Endothelial cell of umbilical vein (primary cell): ENCODE results near the gene MAP6. TPM values are rescaled to one million over a fixed set of nuclear protein-coding genes. Genes with fewer than 3 reads are reported as not detected.

Source experiments
- BruUV-seq: library from RNA; stranded (reverse); fragments of 400-500 nt; replicated peaks from 2 replicates; lab custom pipeline; 2021; lab: Mats Ljungman, UMichigan
- CTCF ChIA-PET: fragments of 300-600, 350-600 bp; sonication (Branson Sonifier 250); formaldehyde crosslinking; loops from one replicate; lab custom pipeline; 2021; ENCODE audit warnings: antibody characterized with exemption, inconsistent platforms; lab: Charles Lee
- POLR2A ChIA-PET: fragments of 300-600, 350-600 bp; sonication (Branson Sonifier 250); formaldehyde crosslinking; loops from one replicate; lab custom pipeline; 2021; ENCODE audit warnings: antibody characterized with exemption, inconsistent platforms; lab: Charles Lee
- DNase-seq: peaks from one replicate; pipeline ENCODE4 v3.0.0-alpha.2; 2011; ENCODE audit warnings: low read depth, low spot score
- FAIRE-seq: peaks from 2 replicates; lab custom pipeline; 2011; peaks lifted over from hg19 to GRCh38; lab: Jason Lieb, UNC
- H2AFZ ChIP-seq: 2 replicates; pipeline ENCODE4 v1.6.0; 2012; ENCODE audit warnings: low read depth, low read length, control low read depth, inconsistent platforms
- H3K27ac ChIP-seq: 2 replicates; pipeline ENCODE4 v1.5.1; 2011; ENCODE audit warnings: low read depth, mild to moderate bottlenecking, control low read depth, low read length, moderate library complexity; ENCODE audit not compliant: insufficient read depth
- H3K27me3 ChIP-seq, 2 experiments: 2 replicates each; pipeline versions ENCODE4 v1.6.0 to v1.6.1; 2011; ENCODE audit warnings: low read length in 2 of 2, mixed read lengths in 1 of 2; ENCODE audit not compliant: control insufficient read depth in 2 of 2, insufficient read depth in 2 of 2
- H3K36me3 ChIP-seq, 2 experiments: 2 replicates in 1 of 2; 3 replicates in 1 of 2; pipeline ENCODE4 v1.5.1; 2011; ENCODE audit warnings: low read length in 2 of 2, mild to moderate bottlenecking in 1 of 2, moderate library complexity in 1 of 2; ENCODE audit not compliant: control insufficient read depth in 2 of 2, insufficient read depth in 2 of 2; ENCODE audit errors: extremely low read depth in 1 of 2
- H3K4me1 ChIP-seq: 3 replicates; pipeline ENCODE4 v1.5.1; 2011; ENCODE audit warnings: mild to moderate bottlenecking, low read length; ENCODE audit not compliant: control insufficient read depth, insufficient read depth; ENCODE audit errors: extremely low read depth
- H3K4me2 ChIP-seq: 2 replicates; pipeline ENCODE4 v1.6.1; 2011; ENCODE audit warnings: low read length, control low read depth, mixed read lengths; ENCODE audit not compliant: insufficient read depth
- H3K4me3 ChIP-seq, 3 experiments: fragments of 200-600 bp in 1 of 3; sonication (generic), shearing (Covaris generic) in 1 of 3; replicated peaks in 1 of 3; 2 replicates each; pipeline ENCODE4 v1.5.1; 2011 to 2016; ENCODE audit warnings: control low read depth in 3 of 3, low read length in 3 of 3, mild to moderate bottlenecking in 2 of 3, inconsistent platforms in 1 of 3, low read depth in 1 of 3, moderate library complexity in 1 of 3; ENCODE audit not compliant: insufficient read depth in 1 of 3
- H3K79me2 ChIP-seq: 2 replicates; pipeline ENCODE4 v1.6.0; 2012; ENCODE audit warnings: low read length, inconsistent platforms; ENCODE audit not compliant: control insufficient read depth, insufficient read depth
- H3K9ac ChIP-seq: replicated peaks from 2 replicates; pipeline ENCODE3; 2011; ENCODE audit warnings: low read length, control low read depth; ENCODE audit not compliant: insufficient read depth; ENCODE audit errors: extremely low read depth
- H3K9me1 ChIP-seq: replicated peaks from 3 replicates; pipeline ENCODE4 v1.6.0; 2011; ENCODE audit warnings: mild to moderate bottlenecking, low read length; ENCODE audit not compliant: control insufficient read depth, insufficient read depth; ENCODE audit errors: extremely low read depth
- H3K9me3 ChIP-seq: replicated peaks from 2 replicates; pipeline ENCODE4 v1.5.1; 2012; ENCODE audit warnings: low read length, inconsistent platforms; ENCODE audit not compliant: control insufficient read depth, insufficient read depth
- H4K20me1 ChIP-seq: replicated peaks from 2 replicates; pipeline ENCODE3; 2011; ENCODE audit warnings: mild to moderate bottlenecking, low read length; ENCODE audit not compliant: control insufficient read depth, insufficient read depth; ENCODE audit errors: extremely low read depth
- CTCF ChIP-seq, 2 donors: IDR thresholded peaks; 1 replicate in 1 of 2; 2 replicates in 1 of 2; pipeline ENCODE4 v1.5.1; 2011; ENCODE audit warnings: low read length in 2 of 2, mild to moderate bottlenecking in 2 of 2, moderate library complexity in 2 of 2, control low read depth in 1 of 2, inconsistent platforms in 1 of 2, low read depth in 1 of 2; ENCODE audit not compliant: insufficient read depth in 1 of 2; ENCODE audit errors: extremely low read depth in 1 of 2
- EZH2 ChIP-seq: IDR thresholded peaks from 2 replicates; pipeline ENCODE4 v1.6.1; 2012; ENCODE audit warnings: borderline replicate concordance, low read depth, mild to moderate bottlenecking, moderate library complexity, low read length, inconsistent platforms; ENCODE audit not compliant: severe bottlenecking
- FOS ChIP-seq: IDR thresholded peaks from 2 replicates; pipeline ENCODE4 v1.6.1; 2011; ENCODE audit warnings: mild to moderate bottlenecking, low read length, moderate library complexity, borderline replicate concordance; ENCODE audit not compliant: insufficient read depth
- GATA2 ChIP-seq: IDR thresholded peaks from 2 replicates; pipeline ENCODE4 v1.7.0; 2011; ENCODE audit warnings: low read depth, mild to moderate bottlenecking, moderate library complexity, mixed read lengths, low read length; ENCODE audit not compliant: insufficient read length, insufficient read depth
- JUN ChIP-seq: IDR thresholded peaks from 2 replicates; pipeline ENCODE4 v1.6.1; 2011; ENCODE audit warnings: borderline replicate concordance, low read depth; ENCODE audit not compliant: insufficient read length, insufficient read depth
- MAX ChIP-seq: IDR thresholded peaks from 2 replicates; pipeline ENCODE4 v1.6.1; 2011; ENCODE audit not compliant: insufficient read depth, insufficient read length
- MYC ChIP-seq: IDR thresholded peaks from one replicate; pipeline ENCODE4 v1.6.1; 2011; ENCODE audit warnings: mild to moderate bottlenecking, low read depth, low read length
- POLR2A ChIP-seq: IDR thresholded peaks from 2 replicates; pipeline ENCODE4 v1.6.1; 2012; ENCODE audit warnings: low read depth, mild to moderate bottlenecking, control low read depth, low read length
- POLR2AphosphoS5 ChIP-seq: IDR thresholded peaks from 2 replicates; pipeline ENCODE4 v1.6.1; 2012; ENCODE audit warnings: low read depth, mild to moderate bottlenecking, control low read depth, low read length, moderate library complexity; ENCODE audit not compliant: insufficient read depth
- dilution Hi-C: fragments of 300-500 bp; cut with MboI; formaldehyde crosslinking; loops from one replicate; pipeline ENCODE4 v1.15.0; 2019; ENCODE audit warnings: low sequenced_read_pairs; ENCODE audit not compliant: extremely low pct_ligation_motif_present
- intact Hi-C: fragments of 100-400 bp; cut with micrococcal nuclease; formaldehyde crosslinking; loops from one replicate; pipeline ENCODE4 v1.10.0; 2022
- polyA plus RNA-seq, 4 experiments: library from polyadenylated mRNA; depleted of rRNA in 3 of 4; stranded (reverse) in 3 of 4; unstranded in 1 of 4; fragments of >200 nt; gene quantifications; 2 replicates each; pipeline versions ENCODE4 v1.2.1 to v1.2.3, GENCODE V29; 2011 to 2012; ENCODE audit warnings: missing spikeins in 1 of 4
- total RNA-seq: library from RNA; stranded (reverse); gene quantifications from 2 replicates; pipeline ENCODE4 v1.2.3, GENCODE V29; 2021

MAP6 gene
- total and polyA plus RNA-seq, 2 donors (not counting 3 experiments of a cell fraction or from before 2014, with no cell fraction given) = 0.12 TPM; not detected in 1

GRCh38 chr11:75633409-75634066, 35.3 kb downstream of the MAP6 start:
- Histone ChIP-seq H4K20me1 (no peaks in the 10 kb centered on the region), H3K27me3 (peaks cover 25 to 44% of the 10 kb centered on the region in 2 experiments), H3K4me1 (no peaks in the 10 kb centered on the region), H3K4me3 (no peak overlapping the region), H3K9me1 (no peaks in the 10 kb centered on the region), H3K4me2 (no peak overlapping the region), H2AFZ (no peak overlapping the region), H3K9me3 (no peaks in the 10 kb centered on the region), H3K9ac (no peak overlapping the region), H3K36me3 (no peaks in the 10 kb centered on the region), H3K27ac (no peak overlapping the region), H3K79me2 (no peaks in the 10 kb centered on the region)
- dilution Hi-C loops (no loop called here), intact Hi-C loops (no loop called here)
- POLR2A ChIA-PET = no interaction called here
- CTCF ChIA-PET = interaction anchor here (1.1 kb wide), 1 partner anchor 8 kb away, joined by 3 read pairs; no protein-coding TSS in a partner anchor
- FAIRE-seq (no peak), DNase-seq (no peak)
- TF ChIP-seq CTCF (IDR thresholded peaks at IDR 0.05; ENCODE audit: extremely low read depth in 1 of 2, insufficient read depth in 1 of 2, low read depth in 1 of 2, low read length in 2 of 2) (no peak), EZH2 (no peak), POLR2A (no peak), POLR2AphosphoS5 (no peak), JUN (no peak), MYC (no peak), GATA2 (no peak), MAX (no peak), FOS (no peak)
- no TSS peak for BruUV-seq
